ENCODE measurements around the gene MAEA.

The MAEA gene

DNA sequence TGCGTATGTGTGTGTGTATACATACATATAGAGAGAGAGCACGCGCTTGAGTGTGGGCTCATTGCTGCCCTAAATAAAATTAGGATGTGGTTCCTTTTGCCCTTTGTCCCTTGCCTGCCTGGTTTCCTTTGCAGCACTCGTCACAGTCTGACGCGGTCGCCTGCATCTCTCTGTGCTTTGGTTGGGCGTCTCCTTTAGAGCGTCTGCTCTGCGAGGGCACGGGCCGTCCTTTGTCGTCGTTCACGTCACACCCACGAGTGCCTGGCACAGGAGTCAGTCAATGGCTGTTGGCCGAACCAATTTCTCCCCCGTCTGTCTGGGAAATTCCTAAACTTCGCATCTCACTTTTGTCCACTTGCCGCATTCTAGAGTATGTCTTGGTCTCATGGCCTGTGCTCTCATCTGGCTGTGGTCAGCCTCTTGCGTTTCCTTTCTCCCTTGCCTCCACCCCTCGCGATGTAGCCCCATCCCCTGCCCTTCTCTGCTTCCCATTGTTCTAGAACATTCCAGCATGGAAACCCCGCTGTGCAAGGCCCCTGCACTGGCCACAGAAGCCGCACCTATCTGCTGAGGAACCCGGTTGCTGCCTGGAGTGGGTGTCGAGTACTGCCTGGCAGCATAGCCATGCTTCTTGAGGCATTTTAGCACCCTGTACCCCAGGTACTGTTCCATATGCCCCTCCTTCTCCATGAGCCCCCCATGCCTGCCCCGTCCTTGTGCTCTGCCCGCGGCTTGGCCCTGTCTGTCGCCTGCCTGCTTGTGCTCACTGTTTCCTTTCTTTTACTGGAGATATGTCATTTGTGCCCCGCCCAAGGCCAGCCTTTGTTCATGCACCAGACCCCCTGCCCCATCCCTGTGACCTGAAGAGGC is 8.0 kb downstream of the MAEA start:
- Mint-ChIP-seq H3K36me3 (ENCODE audit: low read depth) (peaks cover 48% of the 10 kb centered on the region), H3K4me3 (no peak overlapping the region), H3K27ac (no peak overlapping the region), H3K9me3 (no peaks in the 10 kb centered on the region), H3K27me3 (no peaks in the 10 kb centered on the region), H3K4me1 (ENCODE audit: low read depth) (peaks cover 63% of the 10 kb centered on the region)

DNA sequence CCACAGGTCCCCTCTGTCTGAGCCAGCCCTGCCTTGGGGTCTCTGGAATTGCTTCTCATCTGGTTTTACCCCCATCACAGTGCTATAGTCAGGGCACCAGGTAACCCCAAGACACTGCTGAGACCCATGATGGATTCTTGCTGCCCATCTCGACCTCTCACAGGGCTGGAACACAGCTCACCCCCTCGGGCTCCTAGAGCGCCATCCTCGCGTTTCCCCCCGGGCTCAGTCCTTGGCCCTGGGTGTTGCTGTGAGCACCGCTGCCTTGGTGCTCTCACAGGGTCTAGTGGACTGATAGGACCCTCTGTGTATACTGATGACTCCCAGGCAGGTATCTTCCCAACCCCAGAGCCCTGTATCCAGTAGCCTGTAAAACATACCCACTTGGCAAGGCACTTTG is 8.8 kb downstream of the MAEA start:
- Mint-ChIP-seq H3K4me3 (no peak overlapping the region), H3K36me3 (ENCODE audit: low read depth) (peaks cover 47% of the 10 kb centered on the region), H3K27ac (no peak overlapping the region), H3K4me1 (ENCODE audit: low read depth) (peaks cover 60% of the 10 kb centered on the region), H3K9me3 (no peaks in the 10 kb centered on the region), H3K27me3 (no peaks in the 10 kb centered on the region)

DNA sequence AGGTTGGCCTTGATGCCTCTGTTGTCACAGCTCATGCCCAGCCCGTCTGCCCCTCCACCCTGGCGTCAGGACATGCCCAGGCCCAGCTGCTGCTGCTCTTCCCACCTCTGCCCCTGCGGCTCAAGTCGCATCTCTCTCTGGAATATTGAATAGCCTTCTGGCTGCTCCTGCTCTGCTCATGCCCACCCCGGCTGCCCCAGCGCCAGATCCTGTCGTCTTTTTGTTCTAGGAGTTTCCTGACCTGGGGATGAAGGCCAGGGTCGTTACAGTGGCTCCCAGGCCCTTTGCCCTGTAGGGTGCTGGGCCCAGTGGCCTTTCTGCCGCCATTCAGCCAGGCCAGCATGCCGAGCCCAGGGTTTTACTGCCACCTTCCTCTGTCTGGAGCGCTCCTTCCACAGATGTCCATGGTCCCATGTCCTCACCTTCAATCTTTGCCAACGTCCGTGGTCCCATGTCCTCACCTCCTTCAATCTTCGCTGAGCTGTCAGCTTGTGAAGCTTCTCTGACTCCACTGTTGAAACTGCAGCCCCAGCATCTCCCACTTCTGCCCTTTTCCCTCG is 9.7 kb downstream of the MAEA start:
- Mint-ChIP-seq H3K4me1 (ENCODE audit: low read depth) (peaks cover 55% of the 10 kb centered on the region), H3K9me3 (no peaks in the 10 kb centered on the region), H3K36me3 (ENCODE audit: low read depth) (peaks cover 42% of the 10 kb centered on the region), H3K27me3 (no peaks in the 10 kb centered on the region), H3K27ac (peak overlapping the region; percentile 50), H3K4me3 (no peak overlapping the region)

DNA sequence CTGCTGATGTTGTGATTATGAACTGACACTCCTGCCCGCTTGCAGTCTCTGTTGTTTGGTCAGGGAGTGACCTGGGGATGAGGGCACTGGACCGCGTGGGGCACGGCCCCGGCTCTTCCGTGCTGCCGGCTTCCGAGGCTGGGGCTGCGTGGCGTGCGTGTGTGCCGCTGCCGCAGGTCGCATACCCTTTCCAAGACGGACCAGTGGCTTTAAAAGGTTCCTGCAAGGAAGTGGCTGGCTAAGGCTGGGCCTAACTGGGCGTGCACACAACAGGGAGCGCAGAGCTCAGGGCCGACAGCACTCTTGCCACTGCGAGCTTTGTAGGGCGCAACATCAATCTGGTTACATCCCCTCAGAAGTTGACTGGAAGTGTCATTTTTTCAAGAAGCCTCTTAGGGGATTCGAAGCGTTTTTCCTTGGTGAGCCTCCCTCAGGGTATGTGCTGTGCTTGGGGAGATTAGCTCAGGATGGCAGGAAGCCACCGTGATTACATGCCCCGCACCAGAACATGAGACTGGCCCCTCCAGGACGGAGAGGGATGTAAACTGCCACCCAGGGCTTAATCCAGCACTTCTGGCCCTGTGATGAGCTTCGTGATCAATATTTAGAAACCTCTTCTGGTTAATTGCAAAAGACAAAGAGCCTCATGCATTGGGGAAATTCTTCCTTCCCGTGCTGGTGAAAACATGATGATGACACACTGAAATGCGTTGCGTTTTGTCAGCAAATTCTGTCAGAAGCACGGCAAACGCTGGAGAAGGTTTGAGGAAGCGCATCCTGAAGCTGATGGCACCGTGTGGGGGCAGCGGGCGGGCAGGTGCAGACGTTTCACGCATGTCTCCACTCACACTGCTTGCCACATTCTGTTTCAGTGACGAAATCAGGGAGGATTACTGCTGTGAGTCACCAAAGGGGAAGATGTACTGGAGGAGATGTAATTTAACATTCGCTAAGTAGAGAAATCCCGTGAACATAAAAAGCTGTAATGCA is 11.1 kb downstream of the MAEA start:
- peaks cover 52% of the 10 kb centered on the region for H3K36me3 Mint-ChIP-seq (ENCODE audit: low read depth)
- H3K9me3 Mint-ChIP-seq = no peaks in the 10 kb centered on the region
- peak overlapping the region; percentile 72 for H3K27ac Mint-ChIP-seq
- no peaks in the 10 kb centered on the region for H3K27me3 Mint-ChIP-seq
- H3K4me3 Mint-ChIP-seq = no peak overlapping the region
- peaks cover 51% of the 10 kb centered on the region for H3K4me1 Mint-ChIP-seq (ENCODE audit: low read depth)

DNA sequence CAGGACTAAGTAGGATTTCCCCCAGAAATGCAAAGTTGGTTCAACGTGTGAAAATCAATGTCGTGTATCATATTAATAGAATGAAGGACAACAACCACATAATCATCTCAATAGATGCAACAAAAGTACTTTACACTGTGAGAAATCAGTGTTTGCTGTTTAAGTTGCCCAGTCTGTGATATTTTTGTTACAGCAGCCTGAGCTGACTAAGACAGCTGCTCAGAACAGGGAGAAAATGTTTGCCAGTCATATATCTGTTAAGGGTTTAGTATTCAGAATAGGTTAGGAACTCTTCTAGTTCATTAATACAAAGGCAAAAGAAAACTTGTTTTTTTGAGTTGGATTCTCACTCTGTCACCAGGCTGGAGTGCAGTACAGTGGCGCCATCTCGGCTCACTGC is 12.5 kb downstream of the MAEA start:
- H3K9me3 Mint-ChIP-seq = no peaks in the 10 kb centered on the region
- H3K4me1 Mint-ChIP-seq (ENCODE audit: low read depth) = peaks cover 58% of the 10 kb centered on the region
- no peak overlapping the region for H3K4me3 Mint-ChIP-seq
- H3K36me3 Mint-ChIP-seq (ENCODE audit: low read depth) = peaks cover 62% of the 10 kb centered on the region
- H3K27me3 Mint-ChIP-seq = no peaks in the 10 kb centered on the region
- peak overlapping the region; percentile 1 for H3K27ac Mint-ChIP-seq

DNA sequence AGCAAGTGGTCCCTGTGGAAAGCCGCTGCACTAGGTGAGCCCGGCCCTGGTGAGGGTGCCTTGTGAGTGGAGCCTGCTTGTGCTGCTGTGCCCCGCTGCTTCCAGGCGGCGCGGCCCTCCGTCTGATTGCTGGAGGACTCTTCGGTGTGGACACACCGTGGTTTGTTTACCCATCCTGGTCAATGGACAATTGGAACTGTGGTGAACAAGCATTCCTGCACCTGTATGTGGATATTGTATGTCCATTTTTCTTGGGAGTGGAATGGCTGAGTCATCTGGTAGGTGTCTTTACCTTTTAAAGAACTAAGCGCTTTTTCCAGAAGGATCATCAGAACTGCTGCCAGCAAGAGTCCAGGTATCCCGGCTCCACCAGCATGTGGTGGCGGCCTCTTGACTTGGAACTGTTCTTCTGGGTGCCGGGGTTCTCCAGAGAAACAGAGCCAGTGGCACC is 15.6 kb downstream of the MAEA start:
- peaks cover 65% of the 10 kb centered on the region for H3K4me1 Mint-ChIP-seq (ENCODE audit: low read depth)
- H3K27me3 Mint-ChIP-seq = no peaks in the 10 kb centered on the region
- no peak overlapping the region for H3K4me3 Mint-ChIP-seq
- no peaks in the 10 kb centered on the region for H3K9me3 Mint-ChIP-seq
- peaks cover 39% of the 10 kb centered on the region for H3K36me3 Mint-ChIP-seq (ENCODE audit: low read depth)
- peak overlapping the region; percentile 82 for H3K27ac Mint-ChIP-seq

DNA sequence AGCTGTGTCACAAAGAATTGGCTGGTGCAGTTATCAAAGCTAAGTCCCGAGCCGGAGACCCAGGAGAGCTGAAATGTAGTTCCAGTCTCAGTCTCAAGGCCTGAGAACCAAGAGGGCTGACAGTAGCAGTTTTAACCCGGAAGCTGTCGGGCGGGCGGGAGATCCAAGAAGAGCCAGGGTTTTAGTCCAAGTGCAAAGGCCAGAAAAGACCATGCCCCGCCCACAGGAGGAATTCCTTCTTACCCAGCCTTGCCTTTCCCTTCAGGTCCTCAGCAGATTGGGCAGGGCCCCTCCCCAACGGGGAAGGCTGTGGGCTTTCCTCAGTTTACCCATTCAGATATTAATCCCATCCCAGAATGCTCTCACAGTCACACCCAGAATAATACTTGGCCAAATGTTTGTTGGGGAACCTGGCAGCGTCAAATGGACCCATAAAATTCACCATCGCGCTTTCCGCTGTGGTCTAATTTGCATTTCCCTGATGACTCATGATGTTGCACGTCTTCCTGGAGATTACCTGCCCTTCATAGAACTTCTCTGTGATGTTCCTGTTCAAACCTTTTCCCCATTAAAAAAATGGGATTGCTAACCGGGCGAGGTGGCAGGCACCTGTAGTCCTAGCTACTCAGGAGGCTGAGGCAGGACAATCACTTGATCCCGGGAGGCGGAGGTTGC is 16.2 kb downstream of the MAEA start:
- Mint-ChIP-seq H3K4me3 (peak overlapping the region; percentile 13), H3K36me3 (ENCODE audit: low read depth) (peaks cover 32% of the 10 kb centered on the region), H3K9me3 (no peaks in the 10 kb centered on the region), H3K4me1 (ENCODE audit: low read depth) (peaks cover 61% of the 10 kb centered on the region), H3K27me3 (no peaks in the 10 kb centered on the region), H3K27ac (peak overlapping the region; percentile 82)

DNA sequence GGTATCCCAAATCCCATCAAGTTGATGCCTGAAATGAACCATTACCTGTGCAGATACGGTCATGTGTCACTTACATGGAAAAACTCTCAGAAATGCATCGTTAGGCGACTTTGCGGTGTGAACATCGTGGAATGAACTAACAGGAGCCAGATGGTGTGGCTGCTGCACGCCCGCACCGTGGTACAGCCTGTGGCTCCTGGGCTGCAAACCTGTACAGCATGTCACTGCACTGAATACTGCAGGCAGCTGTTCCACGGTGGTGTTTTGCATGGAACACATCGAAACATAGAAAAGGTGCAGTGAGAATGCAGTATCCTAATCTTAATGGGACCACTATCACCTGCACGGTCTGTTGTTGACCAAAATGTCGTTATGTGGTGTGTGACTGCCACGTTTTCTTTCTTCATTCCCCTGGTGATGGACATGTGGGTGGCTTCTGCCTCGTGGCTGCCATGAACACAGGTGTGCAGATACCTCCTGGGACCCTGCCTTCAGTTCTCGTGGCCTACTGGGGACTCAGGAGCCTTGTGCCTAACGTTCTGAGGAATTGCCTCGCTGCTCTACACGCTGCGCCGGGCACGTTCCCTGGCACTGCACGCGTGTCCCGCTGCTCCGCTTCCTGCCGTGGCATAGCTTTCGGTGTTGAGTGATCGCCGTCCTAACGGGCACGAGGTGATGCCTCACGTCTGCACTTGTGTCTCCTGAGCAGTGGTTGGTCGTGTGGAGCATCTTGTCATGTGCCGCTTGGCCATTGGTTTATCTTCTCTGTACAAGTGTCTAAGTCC is 18.5 kb downstream of the MAEA start:
- peak overlapping the region; percentile 38 for H3K27ac Mint-ChIP-seq
- H3K4me1 Mint-ChIP-seq (ENCODE audit: low read depth) = peaks cover 58% of the 10 kb centered on the region
- no peaks in the 10 kb centered on the region for H3K9me3 Mint-ChIP-seq
- no peak overlapping the region for H3K4me3 Mint-ChIP-seq
- H3K36me3 Mint-ChIP-seq (ENCODE audit: low read depth) = peaks cover 30% of the 10 kb centered on the region
- no peaks in the 10 kb centered on the region for H3K27me3 Mint-ChIP-seq

DNA sequence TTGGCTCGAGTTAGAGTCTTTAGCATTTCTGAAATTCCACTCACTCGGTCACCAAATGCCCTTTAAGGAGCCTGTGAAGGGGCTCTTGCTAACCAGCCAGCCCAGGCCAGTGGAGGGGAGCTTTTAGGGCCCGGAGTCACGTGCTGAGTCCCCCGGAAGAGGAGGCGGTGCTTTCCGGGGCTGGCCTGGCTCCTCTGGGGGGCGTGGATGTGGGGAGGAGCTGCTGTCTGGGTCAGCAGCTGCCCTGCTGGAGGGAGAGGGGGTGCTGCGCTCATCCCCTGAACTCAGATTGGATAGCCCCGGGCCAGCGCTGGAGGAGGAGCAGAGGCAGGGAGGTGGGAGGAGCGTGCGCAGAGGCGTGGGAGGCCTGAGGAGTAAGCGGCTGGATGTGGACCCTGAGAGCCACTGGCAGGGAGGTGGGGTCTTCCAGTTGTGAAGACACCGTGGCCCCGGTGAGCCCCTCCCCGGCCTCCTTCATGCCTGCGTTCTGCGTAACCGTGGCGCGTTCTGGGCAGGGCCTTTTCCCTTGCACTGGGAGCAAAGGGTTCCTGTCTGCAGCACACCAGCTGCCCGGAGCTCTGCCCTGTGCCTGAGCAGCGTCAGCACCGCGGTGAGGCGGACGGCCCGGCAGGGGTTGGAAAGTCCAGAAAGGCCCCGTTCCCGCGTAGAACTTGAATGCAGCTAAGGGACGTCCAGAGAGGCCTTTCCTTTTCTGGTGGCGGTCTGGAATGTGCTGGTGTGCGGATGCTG is 19.7 kb downstream of the MAEA start:
- Mint-ChIP-seq H3K36me3 (ENCODE audit: low read depth) (peaks cover 40% of the 10 kb centered on the region), H3K27me3 (no peaks in the 10 kb centered on the region), H3K27ac (peak overlapping the region; percentile 43), H3K4me3 (peak overlapping the region; percentile 69), H3K9me3 (no peaks in the 10 kb centered on the region), H3K4me1 (ENCODE audit: low read depth) (peaks cover 62% of the 10 kb centered on the region)

DNA sequence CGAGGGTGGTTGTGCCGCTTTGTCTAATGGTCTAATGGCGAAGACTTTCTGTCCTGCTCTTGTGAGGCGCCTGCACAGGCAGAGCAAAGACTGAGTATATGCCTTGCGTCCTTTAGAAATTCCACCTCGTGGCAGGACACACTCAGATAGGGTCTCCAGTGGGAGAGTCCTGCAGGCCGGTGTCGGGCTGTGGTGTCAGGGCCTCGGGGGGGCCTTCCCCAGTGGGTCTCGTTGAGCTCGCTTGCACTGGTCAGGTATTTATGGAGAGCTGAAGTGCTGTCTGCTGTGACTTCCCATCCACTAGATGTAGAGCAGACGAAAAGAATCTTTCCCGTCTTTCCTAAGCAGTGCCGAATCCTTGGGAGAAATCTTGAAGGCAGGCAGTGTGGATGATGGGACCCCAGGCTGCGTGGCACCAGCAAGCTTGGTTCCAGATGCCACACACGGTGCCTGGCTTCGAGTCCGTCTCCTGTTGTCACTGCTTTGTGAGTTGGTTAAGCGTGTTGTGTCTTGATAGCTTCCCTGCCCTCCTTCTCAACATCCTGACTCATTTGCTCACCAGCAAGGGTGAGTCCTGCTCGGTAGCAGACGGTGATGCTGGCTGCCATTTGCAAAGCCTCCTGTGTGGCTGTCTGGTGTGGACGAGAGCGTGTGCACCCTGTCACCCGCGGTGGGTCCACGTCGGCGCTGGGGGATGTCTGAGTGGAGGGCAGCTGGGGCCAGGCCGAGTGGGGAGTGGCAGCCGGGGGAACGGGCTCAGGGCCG is 20.5 kb downstream of the MAEA start:
- Mint-ChIP-seq H3K36me3 (ENCODE audit: low read depth) (peaks cover 42% of the 10 kb centered on the region), H3K9me3 (no peaks in the 10 kb centered on the region), H3K27me3 (no peaks in the 10 kb centered on the region), H3K4me3 (peak overlapping the region; percentile 51), H3K27ac (peak overlapping the region; percentile 52), H3K4me1 (ENCODE audit: low read depth) (peaks cover 65% of the 10 kb centered on the region)

DNA sequence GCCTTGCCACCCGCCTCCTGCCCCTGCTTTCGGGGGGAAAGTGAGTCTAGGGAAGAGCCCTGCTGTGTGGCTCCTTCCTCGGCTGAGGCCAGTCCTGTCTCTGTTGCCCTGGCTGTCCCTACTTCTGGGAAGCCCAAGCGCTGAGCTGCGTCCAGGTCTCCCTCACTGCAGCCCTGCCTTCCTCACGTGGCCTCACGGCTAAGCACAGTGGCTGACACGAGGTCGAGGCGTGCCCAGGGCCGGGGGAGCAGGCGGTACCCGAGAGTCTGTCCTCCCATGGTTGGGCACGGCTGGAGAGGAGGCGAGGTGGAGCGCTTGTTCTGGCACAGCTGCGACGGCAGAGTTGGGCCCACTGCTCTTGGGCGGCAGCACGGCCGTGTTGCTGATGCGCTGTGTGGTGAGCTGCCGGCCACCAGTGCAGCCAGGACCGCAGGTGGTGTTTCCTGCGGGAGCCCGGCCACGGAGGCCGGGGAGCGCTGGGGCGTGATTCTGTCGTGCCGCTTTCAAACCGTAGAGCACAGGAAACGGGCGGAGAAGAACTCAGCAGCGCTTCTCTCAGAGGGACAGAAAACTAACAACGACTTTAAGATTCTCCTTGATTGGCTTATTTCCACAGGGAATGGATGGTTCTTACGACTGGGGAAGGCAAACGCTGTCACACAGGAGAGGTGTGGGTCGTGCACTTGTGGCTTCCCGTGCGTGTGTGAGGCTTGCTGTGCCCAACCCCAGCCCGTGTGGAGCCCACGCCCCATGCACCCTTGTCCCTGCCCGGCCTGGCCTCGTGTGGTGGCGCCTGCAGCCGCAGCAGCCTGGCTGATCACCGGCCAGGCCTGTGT is 21.3 kb downstream of the MAEA start:
- Mint-ChIP-seq H3K27me3 (no peaks in the 10 kb centered on the region), H3K4me3 (no peak overlapping the region), H3K9me3 (no peaks in the 10 kb centered on the region), H3K27ac (no peak overlapping the region), H3K4me1 (ENCODE audit: low read depth) (peaks cover 63% of the 10 kb centered on the region), H3K36me3 (ENCODE audit: low read depth) (peaks cover 38% of the 10 kb centered on the region)
